IMR-90 (cell line): Measurements from ENCODE around the gene DHRS7. TPM values are rescaled to one million over a fixed set of nuclear protein-coding genes. Genes with fewer than 3 reads are reported as not detected.

Source experiments
- ATAC-seq: fragments of 200-7000 bp; cut with Tn5 transposase; 2 replicates; pipeline ENCODE4 v1.9.1; 2020; ENCODE audit warnings: low read depth, mild to moderate bottlenecking, moderate library complexity
- BruUV-seq: library from RNA; stranded (reverse); fragments of 400-500 nt; replicated peaks from 2 replicates; lab custom pipeline; 2021; lab: Mats Ljungman, UMichigan
- CTCF ChIA-PET: fragments of 300-600 bp; formaldehyde crosslinking; extraction: SDS; loops from one replicate; lab custom pipeline; 2021; ENCODE audit warnings: antibody characterized with exemption; lab: Yijun Ruan, JAX
- POLR2A ChIA-PET: fragments of 300-600 bp; sonication (Branson Sonifier 250); formaldehyde crosslinking; loops from one replicate; lab custom pipeline; 2022; ENCODE audit warnings: antibody characterized with exemption; ENCODE audit not compliant: unreplicated experiment; lab: Charles Lee
- DNase-seq: peaks from one replicate; pipeline ENCODE4 v3.0.0; 2013
- H2AFZ ChIP-seq: replicated peaks from 2 replicates; pipeline ENCODE3; 2013; ENCODE audit warnings: low read length, mild to moderate bottlenecking; ENCODE audit not compliant: poor library complexity
- H2AK5ac ChIP-seq: 2 replicates; pipeline ENCODE4 v1.6.1; 2013; ENCODE audit warnings: low read depth, low read length, inconsistent platforms
- H2AK9ac ChIP-seq: replicated peaks from 2 replicates; pipeline ENCODE3; 2013; ENCODE audit warnings: mild to moderate bottlenecking, low read depth, low read length, moderate library complexity; ENCODE audit not compliant: poor library complexity
- H2BK120ac ChIP-seq: 2 replicates; pipeline ENCODE4 v1.6.1; 2013; ENCODE audit warnings: low read depth, low read length, inconsistent platforms
- H2BK15ac ChIP-seq: 3 replicates; pipeline ENCODE4 v1.6.1; 2013; ENCODE audit warnings: low read depth, low read length, inconsistent platforms
- H2BK20ac ChIP-seq: 2 replicates; pipeline ENCODE4 v1.6.1; 2013; ENCODE audit warnings: low read depth, mild to moderate bottlenecking, inconsistent platforms, low read length, moderate library complexity
- H2BK5ac ChIP-seq: 2 replicates; pipeline ENCODE4 v1.6.1; 2013; ENCODE audit warnings: mild to moderate bottlenecking, low read depth, low read length, inconsistent platforms; ENCODE audit not compliant: poor library complexity, severe bottlenecking
- H3K14ac ChIP-seq: replicated peaks from 2 replicates; pipeline ENCODE4 v1.6.1; 2013; ENCODE audit warnings: low read depth, low read length, inconsistent platforms
- H3K18ac ChIP-seq: 2 replicates; pipeline ENCODE4 v1.6.1; 2013; ENCODE audit warnings: low read depth, low read length, control low read depth
- H3K23ac ChIP-seq: 2 replicates; pipeline ENCODE4 v1.6.1; 2013; ENCODE audit warnings: low read depth, low read length, inconsistent platforms
- H3K27ac ChIP-seq: 2 replicates; pipeline ENCODE4 v1.5.1; 2013; ENCODE audit warnings: mild to moderate bottlenecking, control low read depth, low read length; ENCODE audit not compliant: insufficient read depth
- H3K27me3 ChIP-seq: 2 replicates; pipeline ENCODE4 v1.6.1; 2013; ENCODE audit warnings: low read length; ENCODE audit not compliant: control insufficient read depth, insufficient read depth
- H3K36me3 ChIP-seq: 2 replicates; pipeline ENCODE4 v1.6.1; 2013; ENCODE audit warnings: low read length, mixed read lengths; ENCODE audit not compliant: control insufficient read depth, insufficient read depth
- H3K4ac ChIP-seq: 2 replicates; pipeline ENCODE4 v1.6.1; 2013; ENCODE audit warnings: low read depth, low read length, inconsistent platforms
- H3K4me1 ChIP-seq: 2 replicates; pipeline ENCODE4 v1.6.1; 2013; ENCODE audit warnings: low read length, mixed read lengths; ENCODE audit not compliant: control insufficient read depth, insufficient read depth
- H3K4me2 ChIP-seq: 2 replicates; pipeline ENCODE4 v1.6.1; 2013; ENCODE audit warnings: low read depth, mild to moderate bottlenecking, control low read depth, low read length, moderate library complexity
- H3K4me3 ChIP-seq: 2 replicates; pipeline ENCODE4 v1.5.1; 2013; ENCODE audit warnings: low read depth, mild to moderate bottlenecking, control low read depth, low read length, moderate library complexity; ENCODE audit not compliant: insufficient read depth
- H3K56ac ChIP-seq: 2 replicates; pipeline ENCODE4 v1.6.1; 2013; ENCODE audit warnings: low read length, inconsistent platforms; ENCODE audit not compliant: insufficient read depth; ENCODE audit errors: extremely low read depth
- H3K79me1 ChIP-seq, 2 experiments: 2 replicates each; pipeline ENCODE4 v1.6.1; 2013; ENCODE audit warnings: low read length in 2 of 2, inconsistent platforms in 1 of 2, low read depth in 1 of 2
- H3K9ac ChIP-seq: 2 replicates; pipeline ENCODE4 v1.6.1; 2013; ENCODE audit warnings: low read depth, low read length, control low read depth
- H3K9me1 ChIP-seq: 2 replicates; pipeline ENCODE4 v1.6.1; 2013; ENCODE audit warnings: low read length, inconsistent platforms; ENCODE audit not compliant: insufficient read depth
- H3K9me3 ChIP-seq: 2 replicates; pipeline ENCODE4 v1.6.1; 2013; ENCODE audit warnings: low read length; ENCODE audit not compliant: control insufficient read depth, insufficient read depth
- H4K20me1 ChIP-seq: 2 replicates; pipeline ENCODE4 v1.6.1; 2013; ENCODE audit warnings: low read length, inconsistent platforms; ENCODE audit not compliant: insufficient read depth
- H4K5ac ChIP-seq: 2 replicates; pipeline ENCODE4 v1.6.1; 2013; ENCODE audit warnings: mild to moderate bottlenecking, low read depth, low read length, control low read depth
- H4K8ac ChIP-seq, 2 experiments: 2 replicates each; pipeline ENCODE4 v1.6.1; 2013; ENCODE audit warnings: low read depth in 2 of 2, low read length in 2 of 2, control low read depth in 1 of 2, inconsistent platforms in 1 of 2
- H4K91ac ChIP-seq: 2 replicates; pipeline ENCODE4 v1.6.1; 2013; ENCODE audit warnings: low read depth, low read length, inconsistent platforms; ENCODE audit not compliant: insufficient read depth
- BHLHE40 ChIP-seq: fragments of 150-350 bp; IDR thresholded peaks from 2 replicates; pipeline ENCODE4 v1.6.1; 2016; ENCODE audit warnings: mild to moderate bottlenecking, low read depth, low read length
- CEBPB ChIP-seq: IDR thresholded peaks from 2 replicates; pipeline ENCODE4 v1.6.1; 2012; ENCODE audit warnings: low read depth, low read length, improper control_type of control experiment
- CHD1 ChIP-seq: IDR thresholded peaks from 2 replicates; pipeline ENCODE4 v1.6.1; 2012; ENCODE audit warnings: low read depth, low read length, improper control_type of control experiment
- ELK1 ChIP-seq: fragments of 150-350 bp; IDR thresholded peaks from 2 replicates; pipeline ENCODE4 v1.6.1; 2016; ENCODE audit warnings: low read depth, mild to moderate bottlenecking, low read length, moderate library complexity, borderline replicate concordance
- FOS ChIP-seq: fragments of 150-350 bp; IDR thresholded peaks from 2 replicates; pipeline ENCODE4 v1.6.1; 2016; ENCODE audit warnings: low read depth, low read length
- MAFK ChIP-seq: IDR thresholded peaks from 2 replicates; pipeline ENCODE4 v1.6.1; 2012; ENCODE audit warnings: low read depth, low read length, improper control_type of control experiment
- MAZ ChIP-seq: IDR thresholded peaks from 2 replicates; pipeline ENCODE4 v1.6.1; 2012; ENCODE audit warnings: low read depth, mild to moderate bottlenecking, low read length, improper control_type of control experiment, moderate library complexity, borderline replicate concordance
- MXI1 ChIP-seq: IDR thresholded peaks from 2 replicates; pipeline ENCODE4 v1.6.1; 2012; ENCODE audit warnings: low read depth, mild to moderate bottlenecking, low read length, moderate library complexity, borderline replicate concordance
- NFE2L2 ChIP-seq: fragments of 150-350 bp; IDR thresholded peaks from 2 replicates; pipeline ENCODE4 v1.6.1; 2016; ENCODE audit warnings: low read depth, mild to moderate bottlenecking, low read length
- POLR2A ChIP-seq: IDR thresholded peaks from 2 replicates; pipeline ENCODE4 v1.6.1; 2012; ENCODE audit warnings: mild to moderate bottlenecking, low read depth, low read length
- RAD21 ChIP-seq: IDR thresholded peaks from 2 replicates; pipeline ENCODE4 v1.6.1; 2012; ENCODE audit warnings: low read length, improper control_type of control experiment
- RCOR1 ChIP-seq: IDR thresholded peaks from 2 replicates; pipeline ENCODE4 v1.6.1; 2012; ENCODE audit warnings: mild to moderate bottlenecking, low read length, improper control_type of control experiment; ENCODE audit not compliant: insufficient replicate concordance
- RFX5 ChIP-seq: IDR thresholded peaks from 2 replicates; pipeline ENCODE4 v1.8.0; 2012; ENCODE audit warnings: low read depth, mild to moderate bottlenecking, low read length, moderate library complexity
- SMC3 ChIP-seq: fragments of 150-350 bp; IDR thresholded peaks from 2 replicates; pipeline ENCODE4 v1.6.1; 2016; ENCODE audit warnings: low read depth, mild to moderate bottlenecking, antibody characterized with exemption, low read length, moderate library complexity
- USF2 ChIP-seq: fragments of 150-350 bp; IDR thresholded peaks from 2 replicates; pipeline ENCODE4 v1.6.1; 2017; ENCODE audit warnings: mild to moderate bottlenecking, antibody characterized with exemption, low read length, low read depth
- WGBS, 2 experiments: methylation state at CpG; one replicate each; pipeline versions ENCODE4 v1.1.5 to v1.1.7; 2013; ENCODE audit warnings: missing lambda C conversion rate in 2 of 2; ENCODE audit not compliant: insufficient read length in 1 of 2; ENCODE audit errors: extremely low coverage in 2 of 2; 5-methylcytosine and 5-hydroxymethylcytosine counted together
- dilution Hi-C: fragments of 300-500 bp; cut with HindIII; formaldehyde crosslinking; loops from one replicate; pipeline ENCODE4 v1.14.3; 2018; ENCODE audit warnings: low sequenced_read_pairs; ENCODE audit not compliant: unreplicated experiment
- in situ Hi-C: fragments of 300-500 bp; cut with MboI; formaldehyde crosslinking; loops from 3 replicates; pipeline ENCODE4 v1.14.3; 2019; ENCODE audit warnings: low sequenced_read_pairs, inconsistent platforms, mixed read lengths
- intact Hi-C: fragments of 100-400 bp; cut with micrococcal nuclease; formaldehyde crosslinking; loops from 2 replicates; pipeline ENCODE4 v1.10.0; 2022
- polyA plus RNA-seq, 3 experiments: library from polyadenylated mRNA; depleted of rRNA; stranded (reverse); fragments of >200 nt; gene quantifications; 2 replicates each; pipeline ENCODE4 v1.2.3, GENCODE V29; 2012; ENCODE audit warnings: low replicate concordance in 1 of 3
- total RNA-seq: library from RNA; depleted of rRNA; stranded (reverse); fragments of >200 nt; gene quantifications from 2 replicates; pipeline ENCODE4 v1.2.3, GENCODE V29; 2012
- TF ChIP-seq, protein P1 (sequence below): conservative IDR thresholded peaks from 2 replicates; pipeline ENCODE4 v1.5.1; 2012; ENCODE audit warnings: mild to moderate bottlenecking, low read depth, low read length, improper control_type of control experiment

DHRS7 gene
- total and polyA plus RNA-seq, 2 of the 4 experiments (the other 2 are of a cell fraction): 30.3 to 50.2 TPM

- Histone ChIP-seq H3K36me3 (no peaks in the 10 kb centered on the region), H3K9me1 (no peaks in the 10 kb centered on the region), H3K4me3 (no peak overlapping the region), H3K4me2 (no peak overlapping the region), H2BK20ac (no peak overlapping the region), H2BK15ac (no peak overlapping the region), H3K27me3 (peaks cover 5% of the 10 kb centered on the region), H3K18ac (no peak overlapping the region), H3K9me3 (no peaks in the 10 kb centered on the region), H3K23ac (no peak overlapping the region), H3K79me1 (no peaks in the 10 kb centered on the region), H4K91ac (no peak overlapping the region), H3K4me1 (no peaks in the 10 kb centered on the region), H2BK120ac (no peak overlapping the region), H4K5ac (no peak overlapping the region), H2AK9ac (no peak overlapping the region), H3K27ac (no peak overlapping the region), H2BK5ac (no peak overlapping the region), H3K4ac (no peak overlapping the region), H3K14ac (no peak overlapping the region), H4K8ac (no peak overlapping the region), H2AK5ac (no peak overlapping the region), H3K9ac (no peak overlapping the region), H2AFZ (no peak overlapping the region), H3K56ac (no peak overlapping the region), H4K20me1 (no peaks in the 10 kb centered on the region)
- in situ Hi-C loops (no loop called here), intact Hi-C loops (no loop called here), dilution Hi-C loops (no loop called here)
- ChIA-PET POLR2A (no interaction called here), CTCF (no interaction called here)
- ATAC-seq (no peak), DNase-seq (no peak)
- TF ChIP-seq BHLHE40 (no peak), MAFK (no peak), CEBPB (no peak), NFE2L2 (no peak), POLR2A (no peak), MXI1 (no peak), ELK1 (no peak), SMC3 (no peak), RCOR1 (no peak), RAD21 (no peak), CHD1 (no peak), MAZ (no peak), USF2 (no peak), RFX5 (no peak), FOS (no peak)
- TF ChIP-seq, protein P1, sequence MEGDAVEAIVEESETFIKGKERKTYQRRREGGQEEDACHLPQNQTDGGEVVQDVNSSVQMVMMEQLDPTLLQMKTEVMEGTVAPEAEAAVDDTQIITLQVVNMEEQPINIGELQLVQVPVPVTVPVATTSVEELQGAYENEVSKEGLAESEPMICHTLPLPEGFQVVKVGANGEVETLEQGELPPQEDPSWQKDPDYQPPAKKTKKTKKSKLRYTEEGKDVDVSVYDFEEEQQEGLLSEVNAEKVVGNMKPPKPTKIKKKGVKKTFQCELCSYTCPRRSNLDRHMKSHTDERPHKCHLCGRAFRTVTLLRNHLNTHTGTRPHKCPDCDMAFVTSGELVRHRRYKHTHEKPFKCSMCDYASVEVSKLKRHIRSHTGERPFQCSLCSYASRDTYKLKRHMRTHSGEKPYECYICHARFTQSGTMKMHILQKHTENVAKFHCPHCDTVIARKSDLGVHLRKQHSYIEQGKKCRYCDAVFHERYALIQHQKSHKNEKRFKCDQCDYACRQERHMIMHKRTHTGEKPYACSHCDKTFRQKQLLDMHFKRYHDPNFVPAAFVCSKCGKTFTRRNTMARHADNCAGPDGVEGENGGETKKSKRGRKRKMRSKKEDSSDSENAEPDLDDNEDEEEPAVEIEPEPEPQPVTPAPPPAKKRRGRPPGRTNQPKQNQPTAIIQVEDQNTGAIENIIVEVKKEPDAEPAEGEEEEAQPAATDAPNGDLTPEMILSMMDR: no peak
- no CpG with 5 or more reads among the region's 2 CpGs for WGBS, 2 experiments
- BruUV-seq: no TSS peak
Measured at GRCh38 chr14:60196291-60196690, 31.1 kb upstream of the DHRS7 start.
